NCI-H2171 (cell line): ENCODE measurements around the gene GNAO1.

Source experiments
- DNase-seq: peaks from one replicate; lab custom pipeline; 2025; lab: John Stamatoyannopoulos, UW

The GNAO1 gene

GRCh38 chr16:56198006-56198754 lies 6.9 kb downstream of the GNAO1 start:
- no peak for DNase-seq

- no peak for DNase-seq
Observed at GRCh38 chr16:56198755-56199114, 7.4 kb downstream of the GNAO1 start.

GRCh38 chr16:56199164-56199563 lies 7.9 kb downstream of the GNAO1 start:
- DNase-seq: no peak

GRCh38 chr16:56201030-56201429 lies 9.7 kb downstream of the GNAO1 start:
- DNase-seq: no peak

- DNase-seq: no peak
Observed at GRCh38 chr16:56202036-56202435, 10.7 kb downstream of the GNAO1 start.

GRCh38 chr16:56203052-56203451 lies 11.8 kb downstream of the GNAO1 start:
- DNase-seq: no peak

GRCh38 chr16:56204816-56205215 lies 13.5 kb downstream of the GNAO1 start:
- no peak for DNase-seq

GRCh38 chr16:56206951-56207350 lies 15.7 kb downstream of the GNAO1 start:
- DNase-seq: no peak

- no peak for DNase-seq
Observed at GRCh38 chr16:56207421-56207820, 16.1 kb downstream of the GNAO1 start.

- no peak for DNase-seq
Observed at GRCh38 chr16:56211435-56211981, 20.2 kb downstream of the GNAO1 start.

GRCh38 chr16:56212144-56212543 lies 20.9 kb downstream of the GNAO1 start:
- no peak for DNase-seq

GRCh38 chr16:56221995-56222394 lies 30.7 kb downstream of the GNAO1 start:
- DNase-seq: no peak

GRCh38 chr16:56222474-56222997 lies 31.2 kb downstream of the GNAO1 start:
- no peak for DNase-seq

- DNase-seq: no peak
Observed at GRCh38 chr16:56225017-56225742, 33.9 kb downstream of the GNAO1 start.

GRCh38 chr16:56226187-56226586 lies 34.9 kb downstream of the GNAO1 start:
- DNase-seq: peak; percentile 43

GRCh38 chr16:56226845-56227525 lies 35.7 kb downstream of the GNAO1 start:
- DNase-seq: peak; percentile 69

- DNase-seq: no peak
Observed at GRCh38 chr16:56227936-56228335, 36.6 kb downstream of the GNAO1 start.

GRCh38 chr16:56228476-56228875 lies 37.2 kb downstream of the GNAO1 start:
- no peak for DNase-seq

GRCh38 chr16:56233795-56234566 lies 42.7 kb downstream of the GNAO1 start:
- no peak for DNase-seq

- DNase-seq: no peak
Observed at GRCh38 chr16:56234737-56235136, 43.4 kb downstream of the GNAO1 start.

GRCh38 chr16:56237451-56237930 lies 46.2 kb downstream of the GNAO1 start:
- no peak for DNase-seq

GRCh38 chr16:56238188-56238587 lies 46.9 kb downstream of the GNAO1 start:
- DNase-seq: no peak
